Ovary (tissue), 3 donors: Measurements from ENCODE around the gene NUP188.

Source experiments
- EP300 ChIP-seq: sonication (generic); formaldehyde crosslinking; IDR thresholded peaks from one replicate; pipeline ENCODE4 v1.6.1; 2017; ENCODE audit warnings: antibody characterized with exemption
- POLR2A ChIP-seq: fragments of 450-650 bp; IDR thresholded peaks from one replicate; pipeline ENCODE4 v1.6.1; 2017; ENCODE audit warnings: antibody characterized with exemption, mild to moderate bottlenecking, moderate library complexity
- TF ChIP-seq, protein P1 (sequence below), 3 donors: fragments of 450-650 bp in 2 of 3; fragments of 200-600 bp in 1 of 3; IDR thresholded peaks; one replicate each; pipeline versions ENCODE4 v1.5.1 to v1.8.0; 2016 to 2022; ENCODE audit warnings: antibody characterized with exemption in 3 of 3, mild to moderate bottlenecking in 1 of 3
- donor health status: DM: no; HTN: no; CAD: no.

DNA sequence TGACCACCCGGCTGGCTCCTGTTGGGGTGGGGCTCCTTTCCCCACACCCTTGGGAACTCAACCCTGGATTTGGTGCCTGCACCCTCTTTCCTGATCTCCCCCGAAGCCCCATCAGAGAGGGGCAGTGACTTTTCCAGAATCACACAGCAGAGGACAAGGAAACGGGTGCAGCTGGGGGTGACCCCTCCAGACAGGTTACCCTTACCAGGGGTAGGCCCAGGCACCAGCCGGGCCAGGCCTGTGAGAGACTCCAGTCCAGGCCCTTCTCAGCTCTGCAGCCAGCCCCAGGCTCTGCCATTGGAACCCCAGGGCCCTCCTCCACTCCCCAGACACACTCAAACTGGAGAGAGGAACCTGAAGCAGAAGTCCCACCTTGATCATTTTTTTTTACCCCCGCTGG lies 45.7 kb upstream of the NUP188 start:
- TF ChIP-seq, protein P1, sequence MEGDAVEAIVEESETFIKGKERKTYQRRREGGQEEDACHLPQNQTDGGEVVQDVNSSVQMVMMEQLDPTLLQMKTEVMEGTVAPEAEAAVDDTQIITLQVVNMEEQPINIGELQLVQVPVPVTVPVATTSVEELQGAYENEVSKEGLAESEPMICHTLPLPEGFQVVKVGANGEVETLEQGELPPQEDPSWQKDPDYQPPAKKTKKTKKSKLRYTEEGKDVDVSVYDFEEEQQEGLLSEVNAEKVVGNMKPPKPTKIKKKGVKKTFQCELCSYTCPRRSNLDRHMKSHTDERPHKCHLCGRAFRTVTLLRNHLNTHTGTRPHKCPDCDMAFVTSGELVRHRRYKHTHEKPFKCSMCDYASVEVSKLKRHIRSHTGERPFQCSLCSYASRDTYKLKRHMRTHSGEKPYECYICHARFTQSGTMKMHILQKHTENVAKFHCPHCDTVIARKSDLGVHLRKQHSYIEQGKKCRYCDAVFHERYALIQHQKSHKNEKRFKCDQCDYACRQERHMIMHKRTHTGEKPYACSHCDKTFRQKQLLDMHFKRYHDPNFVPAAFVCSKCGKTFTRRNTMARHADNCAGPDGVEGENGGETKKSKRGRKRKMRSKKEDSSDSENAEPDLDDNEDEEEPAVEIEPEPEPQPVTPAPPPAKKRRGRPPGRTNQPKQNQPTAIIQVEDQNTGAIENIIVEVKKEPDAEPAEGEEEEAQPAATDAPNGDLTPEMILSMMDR (IDR thresholded peaks at IDR 0.05): no peak
- no peak for TF ChIP-seq EP300
- TF ChIP-seq POLR2A: no peak
